Myometrial cell (primary cell): Measurements from ENCODE around the gene FAM236A. TPM values are rescaled to one million over a fixed set of nuclear protein-coding genes. Genes with fewer than 3 reads are reported as not detected.

Experiments used
- total RNA-seq: library from RNA; depleted of rRNA; stranded (reverse); fragments of >200 nt; gene quantifications from 2 replicates; pipeline ENCODE4 v1.2.3, GENCODE V29; 2015

The FAM236A gene
- total RNA-seq, result not detected in 2 replicates

GRCh38 chrX:72937906-72938305 is at the start of gene FAM236A:
FAM236A (plus strand) TSS chrX:72938206; CDS start chrX:72938263, 57 bp downstream.

DNA sequence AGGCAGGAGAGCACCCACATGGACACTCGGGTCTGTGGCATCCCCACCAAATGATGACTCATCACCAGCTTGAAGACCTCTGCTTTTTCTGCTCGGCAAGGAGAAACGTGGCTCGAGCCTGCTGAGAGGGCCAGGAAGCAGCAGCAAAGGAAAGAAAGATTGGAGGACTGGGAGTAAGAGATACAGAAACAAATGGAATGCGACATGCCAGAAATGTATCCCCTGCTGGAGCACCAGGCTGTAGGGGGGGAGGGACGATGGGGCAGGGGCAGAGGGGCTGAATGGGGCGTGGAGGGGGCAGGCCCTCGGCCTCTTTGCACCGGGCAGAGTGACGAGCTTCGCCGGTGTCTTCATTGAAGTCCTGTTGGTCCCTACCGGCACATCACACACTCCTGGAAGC is 25.7 kb upstream of the FAM236A start, which contains the start of gene FAM236C:
Gene FAM236C, plus strand, starts transcription at position 301 of the 400 bp plus-strand sequence. CDS start 100 bp downstream, outside the sequence.

DNA sequence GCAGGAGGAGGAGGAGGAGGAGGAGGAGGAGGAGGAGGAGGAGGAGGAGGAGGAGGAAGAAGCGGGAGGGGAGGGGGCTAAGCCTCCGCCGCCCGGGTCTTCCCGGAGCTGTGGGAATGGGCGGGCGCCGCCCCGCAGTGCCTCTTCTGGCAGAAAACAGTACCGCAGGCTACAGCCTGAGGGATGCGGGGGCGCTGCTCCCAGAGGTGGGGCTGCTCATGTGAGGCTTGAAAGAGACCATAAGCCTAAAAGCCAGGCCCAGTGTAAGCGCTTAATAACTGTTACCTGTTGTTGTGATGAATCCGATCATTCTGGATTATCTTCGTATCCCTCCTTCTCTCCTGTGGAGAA is 5.8 kb downstream of the FAM236A start, which contains the start of gene DMRTC1:
Gene DMRTC1, minus strand, starts transcription at position 19 of the 351 bp plus-strand sequence. CDS start 68,143 bp downstream, outside the sequence.

Other genes with a start within 250 kb of the FAM236A start
- 6.1 and 7.6 TPM in 2 replicates for gene PHKA1, start 223.9 kb upstream of the FAM236A start, total RNA-seq
- not detected in 2 replicates for gene DMRTC1B, start 161.3 kb upstream of the FAM236A start, total RNA-seq
- not detected in 2 replicates for gene FAM236B, start 155.5 kb upstream of the FAM236A start, total RNA-seq
- not detected in 2 replicates for gene FAM236D, start 130.0 kb upstream of the FAM236A start, total RNA-seq
- not detected in 2 replicates for gene FAM236C, start 25.6 kb upstream of the FAM236A start, total RNA-seq
- not detected in 2 replicates for gene DMRTC1, start 5.6 kb downstream of the FAM236A start, total RNA-seq
- gene PABPC1L2B, start 64.7 kb downstream of the FAM236A start, total RNA-seq, result not detected in 2 replicates
- gene PABPC1L2A, start 141.3 kb downstream of the FAM236A start, total RNA-seq, result not detected in 2 replicates